ENCODE measurements around the gene SLC19A2. TPM values are rescaled to one million over a fixed set of nuclear protein-coding genes. Genes with fewer than 3 reads are reported as not detected.

Gene SLC19A2
- total RNA-seq, 1 experiment from 2014 or later = 12.8 TPM

DNA sequence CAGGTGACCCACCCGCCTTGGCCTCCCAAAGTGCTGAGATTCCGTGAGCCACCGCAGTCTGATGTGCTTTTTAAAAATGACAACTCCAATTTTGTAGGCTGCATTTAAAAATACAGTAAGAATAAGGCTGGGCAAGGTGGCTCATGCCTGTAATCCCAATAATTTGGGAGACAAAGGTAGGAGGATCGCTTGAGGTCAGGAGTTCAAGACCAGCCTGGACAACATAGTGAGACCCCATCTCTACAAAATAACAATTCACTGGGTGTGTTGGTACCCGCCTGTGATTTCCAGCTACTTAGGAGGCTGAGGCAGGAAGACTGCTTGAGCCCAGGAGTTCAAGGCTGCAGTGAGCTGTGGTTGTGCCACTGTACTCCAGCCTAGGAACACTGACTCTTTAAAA is 23.4 kb downstream of the SLC19A2 start:
- Histone ChIP-seq H4K91ac (ENCODE audit: insufficient read length, low read depth, low read length) (no peak overlapping the region), H2BK20ac (ENCODE audit: low read depth, low read length, poor library complexity, severe bottlenecking) (no peak overlapping the region)

More for the DNA sequence above, 23.4 kb downstream of the SLC19A2 start:
- H3K9me3 Mint-ChIP-seq = peaks cover under 1 to 3% of the 10 kb centered on the region in 2 experiments; a peak in 4 of 5 replicates
- Histone ChIP-seq H3K56ac (ENCODE audit: insufficient read length, low read depth, low read length) (no peak overlapping the region), H3K4me2 (ENCODE audit: insufficient read depth, insufficient read length, low read length) (no peak overlapping the region), H3K4me1 (ENCODE audit: insufficient read depth, low read length) (no peaks in the 10 kb centered on the region), H3K14ac (ENCODE audit: insufficient read depth, low read length) (no peak overlapping the region), H3K79me2 (ENCODE audit: insufficient read depth, low read length) (no peaks in the 10 kb centered on the region), H3K23ac (ENCODE audit: insufficient read length, low read depth, low read length) (no peak overlapping the region), H4K8ac (replicated peaks; ENCODE audit: insufficient read length, low read depth, low read length) (no peak overlapping the region), H4K20me1 (ENCODE audit: control insufficient read depth, insufficient read depth, insufficient read length) (no peaks in the 10 kb centered on the region), H4K5ac (ENCODE audit: insufficient read length, low read depth, low read length) (no peak overlapping the region), H3K27me3 (ENCODE audit: insufficient read depth, low read length) (no peaks in the 10 kb centered on the region), H3K27ac (ENCODE audit: insufficient read length, low read depth, low read length) (no peak overlapping the region), H3K18ac (ENCODE audit: insufficient read length, low read depth, low read length) (no peak overlapping the region), H3K9ac (ENCODE audit: extremely low read depth, insufficient read length, low read length) (no peak overlapping the region), H2BK120ac (ENCODE audit: low read depth, low read length, poor library complexity, severe bottlenecking) (no peak overlapping the region), H2BK15ac (ENCODE audit: low read depth, low read length) (no peak overlapping the region), H3K79me1 (ENCODE audit: insufficient read depth, low read depth, low read length, poor library complexity, severe bottlenecking) (no peaks in the 10 kb centered on the region), H3K9me3 (ENCODE audit: control insufficient read depth, low read depth, low read length) (no peaks in the 10 kb centered on the region), H3K4ac (ENCODE audit: low read depth, low read length) (no peak overlapping the region), H2BK12ac (ENCODE audit: insufficient read length, low read depth, low read length) (no peak overlapping the region), H3T11ph (ENCODE audit: low read length) (no peak overlapping the region), H3K23me2 (ENCODE audit: insufficient read length, low read depth, low read length, poor library complexity, severe bottlenecking) (peaks cover 6% of the 10 kb centered on the region), H2BK5ac (ENCODE audit: insufficient read length, low read length) (no peak overlapping the region), H2AFZ (ENCODE audit: low read length) (no peak overlapping the region), H2AK5ac (ENCODE audit: insufficient read length, low read length) (no peak overlapping the region)
- TF ChIP-seq, protein P1, sequence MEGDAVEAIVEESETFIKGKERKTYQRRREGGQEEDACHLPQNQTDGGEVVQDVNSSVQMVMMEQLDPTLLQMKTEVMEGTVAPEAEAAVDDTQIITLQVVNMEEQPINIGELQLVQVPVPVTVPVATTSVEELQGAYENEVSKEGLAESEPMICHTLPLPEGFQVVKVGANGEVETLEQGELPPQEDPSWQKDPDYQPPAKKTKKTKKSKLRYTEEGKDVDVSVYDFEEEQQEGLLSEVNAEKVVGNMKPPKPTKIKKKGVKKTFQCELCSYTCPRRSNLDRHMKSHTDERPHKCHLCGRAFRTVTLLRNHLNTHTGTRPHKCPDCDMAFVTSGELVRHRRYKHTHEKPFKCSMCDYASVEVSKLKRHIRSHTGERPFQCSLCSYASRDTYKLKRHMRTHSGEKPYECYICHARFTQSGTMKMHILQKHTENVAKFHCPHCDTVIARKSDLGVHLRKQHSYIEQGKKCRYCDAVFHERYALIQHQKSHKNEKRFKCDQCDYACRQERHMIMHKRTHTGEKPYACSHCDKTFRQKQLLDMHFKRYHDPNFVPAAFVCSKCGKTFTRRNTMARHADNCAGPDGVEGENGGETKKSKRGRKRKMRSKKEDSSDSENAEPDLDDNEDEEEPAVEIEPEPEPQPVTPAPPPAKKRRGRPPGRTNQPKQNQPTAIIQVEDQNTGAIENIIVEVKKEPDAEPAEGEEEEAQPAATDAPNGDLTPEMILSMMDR (conservative IDR thresholded peaks at IDR 0.05) = no peak
- WGBS (ENCODE audit: extremely low coverage, insufficient read length, low lambda C conversion rate) = no CpG with 5 or more reads among the region's 5 CpGs
- no peak overlapping the region for H3K27ac Mint-ChIP-seq
- peaks cover 8 to 16% (median 13%) of the 10 kb centered on the region in 3 experiments; a peak in 5 of 7 replicates for H3K36me3 Mint-ChIP-seq (ENCODE audit: insufficient read depth in 1 of 3, low read depth in 3 of 3)
- no peak overlapping the region for H3K4me3 Mint-ChIP-seq
- peaks cover 0 to 3% of the 10 kb centered on the region in 2 experiments; a peak in 1 of 4 replicates for H3K4me1 Mint-ChIP-seq
- no peaks in the 10 kb centered on the region for H3K27me3 Mint-ChIP-seq (ENCODE audit: low read depth)
- DNase-seq = no peak

All from H9 (cell line).